SK-N-SH (cell line): Measurements from ENCODE around the gene ADH7. TPM values are rescaled to one million over a fixed set of nuclear protein-coding genes. Genes with fewer than 3 reads are reported as not detected.

Experiments
- CTCF ChIA-PET: fragments of 300-600, 350-600 bp; formaldehyde crosslinking; extraction: SDS; loops from one replicate; lab custom pipeline; 2021; lab: Yijun Ruan, JAX
- POLR2A ChIA-PET: fragments of 350-600 bp; sonication (Branson Sonifier 250); formaldehyde crosslinking; extraction: SDS; loops from one replicate; lab custom pipeline; 2020; ENCODE audit warnings: antibody characterized with exemption, inconsistent platforms; lab: Yijun Ruan, JAX
- DNase-seq: peaks from one replicate; pipeline ENCODE4 v3.0.0; 2012
- H2AFZ ChIP-seq: fragments of 200-600 bp; sonication (generic); 2 replicates; pipeline ENCODE4 v1.8.1; 2016; ENCODE audit warnings: antibody characterized with exemption, mild to moderate bottlenecking, low read depth
- H3F3A ChIP-seq: fragments of 200-600 bp; sonication (generic); replicated peaks from 2 replicates; pipeline ENCODE3; 2016; ENCODE audit warnings: antibody characterized with exemption, mild to moderate bottlenecking; ENCODE audit not compliant: insufficient read depth
- H3K27ac ChIP-seq, 2 experiments: fragments of 200-500 bp in 1 of 2; fragments of 200-600 bp in 1 of 2; sonication (Bioruptor generic) in 1 of 2; sonication (generic), shearing (Covaris generic) in 1 of 2; 2 replicates each; pipeline versions ENCODE4 v1.5.1 to v1.6.1; 2014 to 2016; ENCODE audit warnings: low read depth in 2 of 2, inconsistent platforms in 1 of 2, low read length in 1 of 2, mild to moderate bottlenecking in 1 of 2, mixed read lengths in 1 of 2
- H3K27me3 ChIP-seq: fragments of 200-600 bp; sonication (generic), shearing (Covaris generic); 2 replicates; pipeline ENCODE4 v1.6.1; 2016; ENCODE audit warnings: mixed run types; ENCODE audit not compliant: insufficient read depth
- H3K36me3 ChIP-seq, 2 experiments: fragments of 200-500 bp in 1 of 2; fragments of 200-600 bp in 1 of 2; sonication (Bioruptor generic) in 1 of 2; sonication (generic) in 1 of 2; replicated peaks in 1 of 2; 2 replicates each; pipeline versions ENCODE3 to v1.5.1; 2014 to 2016; ENCODE audit warnings: low read length in 1 of 2, mild to moderate bottlenecking in 1 of 2; ENCODE audit not compliant: insufficient read depth in 2 of 2, control insufficient read depth in 1 of 2
- H3K4me1 ChIP-seq, 2 experiments: fragments of 200-500 bp in 1 of 2; fragments of 200-600 bp in 1 of 2; sonication (Bioruptor generic) in 1 of 2; sonication (generic), shearing (Covaris generic) in 1 of 2; 2 replicates each; pipeline versions ENCODE4 v1.5.1 to v1.6.1; 2014 to 2016; ENCODE audit warnings: low read depth in 1 of 2, low read length in 1 of 2, mixed run types in 1 of 2; ENCODE audit not compliant: insufficient read depth in 2 of 2, control insufficient read depth in 1 of 2
- H3K4me2 ChIP-seq: fragments of 200-600 bp; sonication (generic), shearing (Covaris generic); 2 replicates; pipeline ENCODE4 v1.6.1; 2017; ENCODE audit warnings: mixed run types
- H3K4me3 ChIP-seq, 2 experiments: fragments of 200-500 bp in 1 of 2; fragments of 200-600 bp in 1 of 2; sonication (Bioruptor generic) in 1 of 2; sonication (generic), shearing (Covaris generic) in 1 of 2; 2 replicates each; pipeline versions ENCODE4 v1.5.1 to v1.8.1; 2014 to 2016; ENCODE audit warnings: low read depth in 2 of 2, inconsistent platforms in 1 of 2, low read length in 1 of 2, mild to moderate bottlenecking in 1 of 2, mixed read lengths in 1 of 2, moderate library complexity in 1 of 2
- H3K79me2 ChIP-seq: fragments of 200-600 bp; sonication (generic); 2 replicates; pipeline ENCODE4 v1.8.1; 2017; ENCODE audit warnings: mild to moderate bottlenecking; ENCODE audit not compliant: insufficient read depth
- H3K9ac ChIP-seq: fragments of 200-600 bp; sonication (generic); 2 replicates; pipeline ENCODE4 v1.6.1; 2017; ENCODE audit warnings: mixed run types
- H3K9me2 ChIP-seq: fragments of 200-600 bp; sonication (generic); 2 replicates; pipeline ENCODE4 v1.6.1; 2017; ENCODE audit warnings: mixed run types
- H3K9me3 ChIP-seq: fragments of 200-600 bp; sonication (generic); 2 replicates; pipeline ENCODE4 v1.6.1; 2017; ENCODE audit warnings: mixed run types, mild to moderate bottlenecking, moderate library complexity
- H4K20me1 ChIP-seq: fragments of 200-600 bp; sonication (generic); 2 replicates; pipeline ENCODE4 v1.6.1; 2017; ENCODE audit warnings: mild to moderate bottlenecking, mixed run types; ENCODE audit not compliant: insufficient read depth
- CHD2 ChIP-seq: fragments of 150-350 bp; IDR thresholded peaks from 2 replicates; pipeline ENCODE4 v1.6.1; 2018; ENCODE audit warnings: low read length; ENCODE audit not compliant: partially characterized antibody
- ELF1 ChIP-seq: IDR thresholded peaks from 2 replicates; pipeline ENCODE4 v1.4.0; 2012
- EP300 ChIP-seq, 2 experiments: IDR thresholded peaks; 2 replicates each; pipeline versions ENCODE4 v1.4.0 to v1.6.1; 2012; ENCODE audit warnings: borderline replicate concordance in 1 of 2, low read depth in 1 of 2, low read length in 1 of 2
- EZH2phosphoT487 ChIP-seq: fragments of 200-600 bp; sonication (generic); IDR thresholded peaks from 2 replicates; pipeline ENCODE4 v1.6.1; 2017; ENCODE audit warnings: low read depth, mixed run types, mild to moderate bottlenecking, antibody characterized with exemption, moderate library complexity, borderline replicate concordance
- GABPA ChIP-seq: IDR thresholded peaks from 2 replicates; pipeline ENCODE4 v1.4.0; 2012; ENCODE audit warnings: low read depth, mild to moderate bottlenecking
- GATA2 ChIP-seq: sonication (generic); formaldehyde crosslinking; IDR thresholded peaks from 2 replicates; pipeline ENCODE4 v1.5.0; 2020; ENCODE audit warnings: mild to moderate bottlenecking, missing genetic modification reagents
- JUND ChIP-seq: IDR thresholded peaks from 2 replicates; pipeline ENCODE4 v1.4.0; 2012
- MAX ChIP-seq: IDR thresholded peaks from 2 replicates; pipeline ENCODE4 v1.4.0; 2012; ENCODE audit warnings: low read depth
- MEF2A ChIP-seq: IDR thresholded peaks from 2 replicates; pipeline ENCODE4 v1.4.0; 2012; ENCODE audit warnings: low read depth, borderline replicate concordance
- NFIC ChIP-seq: IDR thresholded peaks from 2 replicates; pipeline ENCODE4 v1.4.0; 2012; ENCODE audit warnings: borderline replicate concordance
- PBX3 ChIP-seq: IDR thresholded peaks from 2 replicates; pipeline ENCODE4; 2012
- RAD21 ChIP-seq: IDR thresholded peaks from 2 replicates; pipeline ENCODE4 v1.6.1; 2012; ENCODE audit warnings: mild to moderate bottlenecking, low read length
- REST ChIP-seq: IDR thresholded peaks from 2 replicates; pipeline ENCODE4 v1.6.1; 2012; ENCODE audit warnings: mild to moderate bottlenecking, low read depth, low read length, moderate library complexity
- RFX5 ChIP-seq: IDR thresholded peaks from 2 replicates; pipeline ENCODE4 v1.6.1; 2012; ENCODE audit warnings: mild to moderate bottlenecking, improper control_type of control experiment, low read length
- RXRA ChIP-seq: IDR thresholded peaks from 2 replicates; pipeline ENCODE4 v1.4.0; 2012; ENCODE audit warnings: low read depth, mild to moderate bottlenecking, borderline replicate concordance
- SMC3 ChIP-seq: IDR thresholded peaks from 2 replicates; pipeline ENCODE4 v1.6.1; 2012; ENCODE audit warnings: low read depth, low read length, improper control_type of control experiment
- TCF12 ChIP-seq: IDR thresholded peaks from 2 replicates; pipeline ENCODE4 v1.4.0; 2012
- USF2 ChIP-seq: fragments of 150-350 bp; IDR thresholded peaks from 2 replicates; pipeline ENCODE4 v1.6.1; 2017; ENCODE audit warnings: antibody characterized with exemption, low read length, low read depth, borderline replicate concordance
- YY1 ChIP-seq: IDR thresholded peaks from 2 replicates; pipeline ENCODE4 v1.4.0; 2012; ENCODE audit warnings: low read depth, mild to moderate bottlenecking
- ZBTB33 ChIP-seq: IDR thresholded peaks from 2 replicates; pipeline ENCODE4 v1.4.0; 2012; ENCODE audit warnings: low read depth, borderline replicate concordance
- WGBS: methylation state at CpG from one replicate; pipeline ENCODE4 v1.1.6; 2017; ENCODE audit warnings: low lambda C conversion rate; 5-methylcytosine and 5-hydroxymethylcytosine counted together
- polyA plus RNA-seq, 3 experiments: library from polyadenylated mRNA; depleted of rRNA; stranded (reverse); fragments of >200 nt; gene quantifications; 2 replicates each; pipeline ENCODE4 v1.2.3, GENCODE V29; 2012

Gene ADH7
- polyA plus RNA-seq, 1 of the 3 experiments (the other 2 are of a cell fraction), result not detected

DNA sequence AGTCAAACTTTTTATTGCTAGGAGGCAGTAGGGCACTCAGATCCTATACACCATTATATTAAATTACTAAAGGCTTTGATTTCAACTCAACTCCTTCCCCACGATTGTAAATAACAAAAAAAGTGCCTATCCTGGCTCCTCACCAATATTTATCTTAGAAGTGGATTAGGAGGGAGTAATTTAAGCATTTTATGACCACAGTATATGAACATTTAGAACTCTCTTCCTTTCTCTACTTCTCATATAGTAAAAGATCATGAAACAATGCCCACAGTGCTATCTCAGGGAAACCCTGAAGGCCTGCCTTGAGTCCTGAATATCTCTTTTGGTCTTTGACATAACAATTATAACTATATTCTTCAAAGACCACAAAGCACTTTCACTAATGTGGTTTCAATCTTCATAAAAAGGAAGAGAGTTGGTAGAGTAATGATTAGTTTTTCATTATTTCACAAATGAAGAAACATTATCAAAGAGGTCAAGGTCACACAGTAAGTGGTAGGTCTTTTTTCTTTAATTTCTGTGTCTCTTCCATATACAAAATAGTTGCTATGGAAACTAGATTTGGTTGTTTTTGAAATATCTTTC lies 53.5 kb downstream of the ADH7 start:
- ChIA-PET CTCF (interaction anchor here (1.3 kb wide), 1 partner anchor 24 kb away, joined by 4 read pairs; no protein-coding TSS in a partner anchor), POLR2A (no interaction called here)
- no peak overlapping the region for H3K4me2 ChIP-seq
- no peaks in the 10 kb centered on the region for H3K79me2 ChIP-seq
- H3K9me2 ChIP-seq, result no peaks in the 10 kb centered on the region
- no peak for DNase-seq
- H2AFZ ChIP-seq, result no peak overlapping the region
- H3K27me3 ChIP-seq, result no peaks in the 10 kb centered on the region
- H3K4me1 ChIP-seq, result no peaks in the 10 kb centered on the region
- 8% methylated on average over 1 of the region's 1 CpG for WGBS
- H3K9me3 ChIP-seq, result no peaks in the 10 kb centered on the region
- no peaks in the 10 kb centered on the region for H4K20me1 ChIP-seq
- no peak overlapping the region for H3K27ac ChIP-seq
- no peak for TF ChIP-seq GABPA
- no peak for TF ChIP-seq USF2
- TF ChIP-seq YY1, result no peak
- H3F3A ChIP-seq, result no peaks in the 10 kb centered on the region
- no peak overlapping the region for H3K4me3 ChIP-seq
- H3K36me3 ChIP-seq, result no peaks in the 10 kb centered on the region
- H3K9ac ChIP-seq, result no peak overlapping the region

GRCh38 chr4:99379571-99379970 lies 55.6 kb downstream of the ADH7 start:
- Histone ChIP-seq H3F3A (no peaks in the 10 kb centered on the region), H3K4me1 (no peaks in the 10 kb centered on the region), H3K79me2 (no peaks in the 10 kb centered on the region), H3K36me3 (no peaks in the 10 kb centered on the region), H2AFZ (no peak overlapping the region), H3K9ac (no peak overlapping the region), H3K27ac (no peak overlapping the region), H3K4me2 (no peak overlapping the region), H4K20me1 (no peaks in the 10 kb centered on the region), H3K9me3 (no peaks in the 10 kb centered on the region), H3K27me3 (no peaks in the 10 kb centered on the region), H3K4me3 (no peak overlapping the region), H3K9me2 (no peaks in the 10 kb centered on the region)
- no peak for DNase-seq
- CTCF ChIA-PET, result interaction anchor here (1.6 kb wide), 1 partner anchor 83 kb away, joined by 5 read pairs; no protein-coding TSS in a partner anchor
- POLR2A ChIA-PET, result no interaction called here
- TF ChIP-seq SMC3 (no peak), EZH2phosphoT487 (no peak), EP300 (IDR thresholded peaks at IDR 0.05; ENCODE audit: borderline replicate concordance in 1 of 2, low read depth in 1 of 2, low read length in 1 of 2) (no peak), USF2 (no peak), RFX5 (no peak), ZBTB33 (no peak), CHD2 (no peak), NFIC (no peak), MEF2A (no peak), PBX3 (no peak), ELF1 (no peak), RAD21 (no peak), REST (no peak), GATA2 (no peak), TCF12 (no peak), MAX (no peak), RXRA (no peak), JUND (no peak)
